Pancreas (tissue), 10 donors: ENCODE results near the gene PRR20G. TPM values are rescaled to one million over a fixed set of nuclear protein-coding genes. Genes with fewer than 3 reads are reported as not detected.
"Not testable (repeated sequence)": the region's sequence is repeated elsewhere in the genome, so short reads cannot be mapped to it uniquely, and the experiment has no call there.

Experiments
- ATAC-seq, 4 donors: fragments of 200-7000 bp; cut with Tn5 transposase; one replicate each; pipeline versions ENCODE4 v1.8.0 to v1.9.1; 2020; ENCODE audit warnings: mild to moderate bottlenecking in 4 of 4, moderate library complexity in 4 of 4
- DNase-seq, 6 donors: peaks; one replicate each; pipeline ENCODE4 v3.0.0-alpha.2; 2020
- FAIRE-seq: peaks from 2 replicates; lab custom pipeline; 2012; peaks lifted over from hg19 to GRCh38; lab: Jason Lieb, UNC
- H3K27ac ChIP-seq, 4 donors: fragments of 200-600 bp; sonication (generic); 1 replicate in 3 of 4; 2 replicates in 1 of 4; pipeline versions ENCODE4 v1.5.0 to v1.8.0; 2020
- H3K27me3 ChIP-seq, 4 donors: fragments of 200-600 bp; one replicate each; pipeline ENCODE4 v1.8.0; 2021
- H3K36me3 ChIP-seq, 3 donors: fragments of 200-600 bp; sonication (generic) in 1 of 3; one replicate each; pipeline versions ENCODE4 v1.5.0 to v1.8.0; 2020 to 2021
- H3K4me1 ChIP-seq, 3 donors: fragments of 200-600 bp; one replicate each; pipeline ENCODE4 v1.8.0; 2021
- H3K4me3 ChIP-seq, 4 donors: fragments of 200-600 bp; sonication (generic) in 2 of 4; one replicate each; pipeline versions ENCODE4 v1.5.0 to v1.8.0; 2020 to 2021
- H3K9me3 ChIP-seq, 4 donors: fragments of 200-600 bp; one replicate each; pipeline ENCODE4 v1.8.0; 2021
- WGBS, 2 donors: extraction: QIAGEN DNeasy Blood & Tissue Kit; methylation state at CpG; one replicate each; pipeline ENCODE4 v1.1.7; 2013; 5-methylcytosine and 5-hydroxymethylcytosine counted together
- intact Hi-C, 3 donors: fragments of 100-400 bp; cut with DNase I; formaldehyde crosslinking; loops; one replicate each; pipeline versions ENCODE4 v1.11.1 to v1.14.2; 2022
- polyA plus RNA-seq, 2 donors: library from polyadenylated mRNA; stranded (reverse); fragments of 200-250 nt; gene quantifications; one replicate each; pipeline ENCODE4 v1.2.3, GENCODE V29; 2013
- total RNA-seq, 6 donors: library from RNA; stranded (reverse); fragmentation: NEBNext Ultra II Directional in 4 of 6; extraction: Animal tissue kit (Norgen Biotek cat#: 25700) in 4 of 6; gene quantifications; one replicate each; pipeline versions ENCODE4 v1.2.1 to v1.2.4, GENCODE V29; 2021 to 2023
- TF ChIP-seq, protein P1 (sequence below), 4 donors: fragments of 200-600 bp; sonication (generic) in 3 of 4; IDR thresholded peaks; one replicate each; pipeline versions ENCODE4 v1.5.0 to v1.8.0; 2021; ENCODE audit warnings: antibody characterized with exemption in 4 of 4
- donor health status: healthy with polysubstance abuse.
- donor health status: DM: no; HTN: no; CAD: no; lungs with moderate emphysema.
- donor health status: DM: no; HTN: no; CAD: no.
- donor health status: control.
- donor health status: control.
- donor health status: Bipolar disorder and iron deficiency.
- donor health status: DM: yes; HTN: yes; CAD: no.
- donor health status: DM: no; HTN: no; CAD: no.
- donor health status: DM: no; HTN: no; CAD: no.
- donor health status: DM: yes; HTN: yes; CAD: no.

PRR20G gene
- total and polyA plus RNA-seq, 8 donors = not detected

- H3K27me3 ChIP-seq = no peaks in the 10 kb centered on the region
- H3K27ac ChIP-seq = no peak overlapping the region
- no peaks in the 10 kb centered on the region for H3K9me3 ChIP-seq
- intact Hi-C loops = no loop called here
- no peak for DNase-seq
- no peak for ATAC-seq
- no peaks in the 10 kb centered on the region for H3K36me3 ChIP-seq
- 76 to 78% methylated on average over 5 of the region's 5 CpGs for WGBS, 2 donors
- TF ChIP-seq, protein P1, sequence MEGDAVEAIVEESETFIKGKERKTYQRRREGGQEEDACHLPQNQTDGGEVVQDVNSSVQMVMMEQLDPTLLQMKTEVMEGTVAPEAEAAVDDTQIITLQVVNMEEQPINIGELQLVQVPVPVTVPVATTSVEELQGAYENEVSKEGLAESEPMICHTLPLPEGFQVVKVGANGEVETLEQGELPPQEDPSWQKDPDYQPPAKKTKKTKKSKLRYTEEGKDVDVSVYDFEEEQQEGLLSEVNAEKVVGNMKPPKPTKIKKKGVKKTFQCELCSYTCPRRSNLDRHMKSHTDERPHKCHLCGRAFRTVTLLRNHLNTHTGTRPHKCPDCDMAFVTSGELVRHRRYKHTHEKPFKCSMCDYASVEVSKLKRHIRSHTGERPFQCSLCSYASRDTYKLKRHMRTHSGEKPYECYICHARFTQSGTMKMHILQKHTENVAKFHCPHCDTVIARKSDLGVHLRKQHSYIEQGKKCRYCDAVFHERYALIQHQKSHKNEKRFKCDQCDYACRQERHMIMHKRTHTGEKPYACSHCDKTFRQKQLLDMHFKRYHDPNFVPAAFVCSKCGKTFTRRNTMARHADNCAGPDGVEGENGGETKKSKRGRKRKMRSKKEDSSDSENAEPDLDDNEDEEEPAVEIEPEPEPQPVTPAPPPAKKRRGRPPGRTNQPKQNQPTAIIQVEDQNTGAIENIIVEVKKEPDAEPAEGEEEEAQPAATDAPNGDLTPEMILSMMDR (IDR thresholded peaks at IDR 0.05) = no peak
- H3K4me3 ChIP-seq = no peak overlapping the region
- FAIRE-seq = no peak
- H3K4me1 ChIP-seq = no peaks in the 10 kb centered on the region
These were observed 35.7 kb upstream of the PRR20G start for GRCh38 chr3:127323581-127323980.

- intact Hi-C loops = no loop called here
- Histone ChIP-seq H3K27me3 (no peaks in the 10 kb centered on the region), H3K4me3 (no peak overlapping the region), H3K36me3 (no peaks in the 10 kb centered on the region), H3K4me1 (no peaks in the 10 kb centered on the region), H3K9me3 (no peaks in the 10 kb centered on the region), H3K27ac (no peak overlapping the region)
- ATAC-seq (no peak), DNase-seq (no peak), FAIRE-seq (no peak)
- WGBS, 2 donors = 70 to 84% methylated on average over 4 of the region's 4 CpGs
- TF ChIP-seq, protein P1 (IDR thresholded peaks at IDR 0.05) = no peak
These were observed 33.5 kb upstream of the PRR20G start for GRCh38 chr3:127321371-127321770.

DNA sequence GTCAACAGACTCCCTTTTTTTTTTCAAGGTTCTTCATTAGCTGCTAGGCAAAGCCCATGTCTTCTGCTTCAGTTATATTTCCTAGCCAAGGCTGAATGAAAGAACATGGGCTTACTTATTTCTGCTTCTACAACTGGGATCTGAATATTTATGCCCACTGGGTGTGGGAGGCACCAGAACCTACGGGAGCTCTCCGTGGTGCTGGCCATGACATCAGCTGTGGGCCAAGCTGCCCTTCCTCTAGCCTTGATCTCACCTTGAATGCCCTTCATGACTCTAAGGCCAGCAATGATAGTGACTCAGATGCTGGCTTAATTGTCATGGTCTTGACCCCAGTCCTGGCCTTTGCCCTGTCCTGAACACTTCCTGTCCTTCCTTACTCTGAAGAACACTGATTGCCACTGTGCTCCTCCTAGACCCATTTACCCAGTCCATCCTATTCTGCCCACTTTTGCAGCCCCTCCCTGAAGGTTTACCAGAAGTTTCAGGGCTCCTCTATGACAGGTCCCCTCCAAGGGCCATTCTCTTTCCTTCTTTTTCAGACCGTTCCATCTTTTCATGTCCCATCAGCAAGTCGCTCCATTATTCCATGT, 32.8 kb upstream of the PRR20G start:
- no peak overlapping the region for H3K27ac ChIP-seq
- TF ChIP-seq, protein P1 (IDR thresholded peaks at IDR 0.05) = no peak
- no peaks in the 10 kb centered on the region for H3K27me3 ChIP-seq
- WGBS, 2 donors = 68 to 73% methylated on average over 4 of the region's 4 CpGs
- no peak for DNase-seq
- intact Hi-C loops = no loop called here
- FAIRE-seq = no peak
- no peak overlapping the region for H3K4me3 ChIP-seq
- H3K4me1 ChIP-seq = no peaks in the 10 kb centered on the region
- H3K36me3 ChIP-seq = no peaks in the 10 kb centered on the region
- no peak for ATAC-seq
- no peaks in the 10 kb centered on the region for H3K9me3 ChIP-seq

- WGBS, 2 donors = 66 to 76% methylated on average over 7 of the region's 7 CpGs
- ATAC-seq (no peak), DNase-seq (no peak), FAIRE-seq (no peak)
- TF ChIP-seq, protein P1 (IDR thresholded peaks at IDR 0.05) = no peak
- intact Hi-C loops = no loop called here
- Histone ChIP-seq H3K4me3 (no peak overlapping the region), H3K27me3 (peaks cover 0 to 3% (median 0%) of the 10 kb centered on the region in 4 donors), H3K9me3 (no peaks in the 10 kb centered on the region), H3K27ac (no peak overlapping the region), H3K36me3 (no peaks in the 10 kb centered on the region), H3K4me1 (no peaks in the 10 kb centered on the region)
These were observed 28.8 kb upstream of the PRR20G start for GRCh38 chr3:127316685-127317084.

GRCh38 chr3:127312818-127313217, 25.0 kb upstream of the PRR20G start:
- no peaks in the 10 kb centered on the region for H3K9me3 ChIP-seq
- DNase-seq (no peak), ATAC-seq (no peak), FAIRE-seq (no peak)
- peaks cover 0 to 3% (median 0%) of the 10 kb centered on the region in 4 donors for H3K27me3 ChIP-seq
- 10 to 14% methylated on average over 3 of the region's 3 CpGs for WGBS, 2 donors
- H3K27ac ChIP-seq = no peak overlapping the region
- H3K4me3 ChIP-seq = no peak overlapping the region
- no peaks in the 10 kb centered on the region for H3K36me3 ChIP-seq
- no peaks in the 10 kb centered on the region for H3K4me1 ChIP-seq
- intact Hi-C loops = no loop called here
- TF ChIP-seq, protein P1 (IDR thresholded peaks at IDR 0.05) = no peak

- H3K4me1 ChIP-seq, intact Hi-C loops, H3K27me3 ChIP-seq, FAIRE-seq, H3K36me3 ChIP-seq, ATAC-seq, H3K4me3 ChIP-seq, DNase-seq, H3K27ac ChIP-seq, H3K9me3 ChIP-seq: not testable (repeated sequence)
- WGBS, 2 donors = 84 to 89% methylated on average over 21 to 28 of the region's 28 CpGs
These were observed 21.0 kb upstream of the PRR20G start for GRCh38 chr3:127308821-127309220.
